GM23338 (cell line): ENCODE measurements around the gene IGSF21. TPM values are rescaled to one million over a fixed set of nuclear protein-coding genes. Genes with fewer than 3 reads are reported as not detected.

Experiments used
- ATAC-seq: fragments of 200-7000 bp; cut with Tn5 transposase; 3 replicates; pipeline ENCODE4 v1.9.1; 2020
- DNase-seq: peaks from one replicate; pipeline ENCODE4 v3.0.0-alpha.2; 2015; ENCODE audit warnings: low spot score
- H2AFZ ChIP-seq: fragments of 200-600 bp; sonication (generic); 2 replicates; pipeline ENCODE4 v1.8.0; 2016; ENCODE audit warnings: antibody characterized with exemption, mild to moderate bottlenecking, moderate library complexity
- H3F3A ChIP-seq: fragments of 200-600 bp; sonication (generic); replicated peaks from 2 replicates; pipeline ENCODE4 v1.8.0; 2017; ENCODE audit warnings: antibody characterized with exemption, mixed run types, low read depth
- H3K27ac ChIP-seq: fragments of 200-600 bp; sonication (generic); 2 replicates; pipeline ENCODE4 v1.6.1; 2016; ENCODE audit warnings: low read depth
- H3K27me3 ChIP-seq: fragments of 200-600 bp; sonication (generic); 2 replicates; pipeline ENCODE4 v1.8.0; 2016; ENCODE audit warnings: mild to moderate bottlenecking, mixed run types, moderate library complexity; ENCODE audit not compliant: insufficient read depth
- H3K36me3 ChIP-seq: fragments of 200-600 bp; sonication (generic); 2 replicates; pipeline ENCODE4 v1.8.0; 2016; ENCODE audit warnings: mild to moderate bottlenecking; ENCODE audit not compliant: insufficient read depth
- H3K4me1 ChIP-seq: fragments of 200-600 bp; sonication (generic); 2 replicates; pipeline ENCODE4 v1.8.0; 2016; ENCODE audit warnings: mild to moderate bottlenecking, moderate library complexity; ENCODE audit not compliant: insufficient read depth
- H3K4me2 ChIP-seq: fragments of 200-600 bp; sonication (generic); 2 replicates; pipeline ENCODE4 v1.7.1; 2017; ENCODE audit warnings: mixed run types
- H3K4me3 ChIP-seq: fragments of 200-600 bp; sonication (generic); 2 replicates; pipeline ENCODE4 v1.6.1; 2016; ENCODE audit warnings: mixed run types
- H3K79me2 ChIP-seq: fragments of 200-600 bp; sonication (generic); replicated peaks from 2 replicates; pipeline ENCODE4 v1.8.0; 2017; ENCODE audit warnings: mild to moderate bottlenecking; ENCODE audit not compliant: insufficient read depth
- H3K9me2 ChIP-seq: fragments of 200-600 bp; sonication (generic); 2 replicates; pipeline ENCODE4 v1.8.0; 2017; ENCODE audit not compliant: insufficient read depth
- H4K20me1 ChIP-seq: fragments of 200-600 bp; sonication (generic); replicated peaks from 2 replicates; pipeline ENCODE4 v1.8.0; 2017; ENCODE audit warnings: mild to moderate bottlenecking; ENCODE audit not compliant: insufficient read depth
- H3K27ac Mint-ChIP-seq: 2 replicates; pipeline ENCODE4 v1.8.0; 2020; ENCODE audit warnings: inconsistent platforms, mild to moderate bottlenecking, moderate library complexity, mixed read lengths
- H3K27me3 Mint-ChIP-seq: 3 replicates; pipeline ENCODE4 v1.8.0; 2022; ENCODE audit warnings: low read depth, mild to moderate bottlenecking, moderate library complexity, mixed read lengths, inconsistent platforms; ENCODE audit not compliant: insufficient read depth, poor library complexity
- H3K36me3 Mint-ChIP-seq: 3 replicates; pipeline ENCODE4 v1.8.0; 2021; ENCODE audit warnings: low read depth, mild to moderate bottlenecking, inconsistent platforms, moderate library complexity, mixed read lengths
- H3K4me1 Mint-ChIP-seq: 3 replicates; pipeline ENCODE4 v1.8.0; 2020; ENCODE audit warnings: mild to moderate bottlenecking, inconsistent platforms, mixed read lengths
- H3K4me3 Mint-ChIP-seq: 3 replicates; pipeline ENCODE4 v1.8.0; 2021; ENCODE audit warnings: moderate library complexity, mild to moderate bottlenecking, inconsistent platforms, mixed read lengths
- H3K9me3 Mint-ChIP-seq: 3 replicates; pipeline ENCODE4 v1.8.0; 2020; ENCODE audit warnings: moderate library complexity, mild to moderate bottlenecking, inconsistent platforms, mixed read lengths
- ETS1 ChIP-seq: IDR thresholded peaks from 2 replicates; pipeline ENCODE4 v1.6.1; 2016; ENCODE audit warnings: antibody characterized with exemption
- ZNF114 ChIP-seq: fragments of 250-450 bp; sonication (Bioruptor Pico); IDR thresholded peaks from 2 replicates; pipeline ENCODE4 v1.5.0; 2020; ENCODE audit warnings: mild to moderate bottlenecking, moderate library complexity
- ZNF462 ChIP-seq: fragments of 250-450 bp; sonication (Bioruptor Pico); IDR thresholded peaks from 2 replicates; pipeline ENCODE4 v1.5.0; 2020; ENCODE audit warnings: mild to moderate bottlenecking, moderate library complexity
- polyA plus RNA-seq: library from polyadenylated mRNA; unstranded; fragments of >200 nt; fragmentation: Nextera tagmentation; extraction: Ambion mirVana; gene quantifications from 2 replicates; pipeline ENCODE4 v1.2.1, GENCODE V29; 2016
- total RNA-seq: library from RNA; depleted of rRNA; stranded (reverse); fragments of >200 nt; shearing (Covaris generic); gene quantifications from 2 replicates; pipeline ENCODE4 v1.2.3, GENCODE V29; 2014

The IGSF21 gene
- total and polyA plus RNA-seq, 2 experiments from 2014 or later: 15.6 to 15.7 TPM

GRCh38 chr1:18191481-18192155 lies 84.0 kb downstream of the IGSF21 start (continued):
- TF ChIP-seq ZNF462 (CRISPR knock-in tag): no peak

- Mint-ChIP-seq H3K36me3 (no peaks in the 10 kb centered on the region), H3K4me1 (peaks cover 16% of the 10 kb centered on the region), H3K4me3 (no peak overlapping the region), H3K27ac (no peak overlapping the region), H3K9me3 (no peaks in the 10 kb centered on the region), H3K27me3 (peaks cover 1% of the 10 kb centered on the region)
- DNase-seq (no peak), ATAC-seq (no peak)
- no peaks in the 10 kb centered on the region for H3K79me2 ChIP-seq
- no peak overlapping the region for H2AFZ ChIP-seq
- H4K20me1 ChIP-seq: no peaks in the 10 kb centered on the region
- no peaks in the 10 kb centered on the region for H3F3A ChIP-seq
- no peak overlapping the region for H3K27ac ChIP-seq
- H3K36me3 ChIP-seq: no peaks in the 10 kb centered on the region
- peaks cover 3% of the 10 kb centered on the region for H3K4me1 ChIP-seq
- H3K4me3 ChIP-seq: no peak overlapping the region
- H3K27me3 ChIP-seq: no peaks in the 10 kb centered on the region
- H3K9me2 ChIP-seq: no peaks in the 10 kb centered on the region
- no peak overlapping the region for H3K4me2 ChIP-seq
- no peak for TF ChIP-seq ETS1
- TF ChIP-seq ZNF114 (CRISPR knock-in tag): no peak
- TF ChIP-seq ZNF462 (CRISPR knock-in tag): no peak
These were observed 84.6 kb downstream of the IGSF21 start for GRCh38 chr1:18192182-18192581.
